IPS DF 19.7 (cell line): ENCODE measurements around the gene TNFRSF13B.
"Not testable (repeated sequence)": the region's sequence is repeated elsewhere in the genome, so short reads cannot be mapped to it uniquely, and the experiment has no call there.

ENCODE experiments used
- DNase-seq: peaks from one replicate; pipeline ENCODE4 v3.0.0-alpha.2; 2013; ENCODE audit warnings: low read depth, low spot score

TNFRSF13B gene

GRCh38 chr17:16961022-16961421 lies 10.9 kb downstream of the TNFRSF13B start:
- not testable (repeated sequence) for DNase-seq

GRCh38 chr17:16955011-16955410 lies 16.9 kb downstream of the TNFRSF13B start:
- DNase-seq: not testable (repeated sequence)

GRCh38 chr17:16954521-16954920 lies 17.4 kb downstream of the TNFRSF13B start:
- DNase-seq: no peak

- DNase-seq: no peak
Measured at GRCh38 chr17:16953841-16954240, 18.1 kb downstream of the TNFRSF13B start.

GRCh38 chr17:16953347-16953746 lies 18.6 kb downstream of the TNFRSF13B start:
- DNase-seq: no peak

GRCh38 chr17:16952401-16952800 lies 19.5 kb downstream of the TNFRSF13B start:
- no peak for DNase-seq

- DNase-seq: no peak
Measured at GRCh38 chr17:16950488-16950887, 21.4 kb downstream of the TNFRSF13B start.

- DNase-seq: no peak
Measured at GRCh38 chr17:16948587-16949376, 23.1 kb downstream of the TNFRSF13B start.

GRCh38 chr17:16947470-16947869 lies 24.4 kb downstream of the TNFRSF13B start:
- no peak for DNase-seq

- peak; percentile 33 for DNase-seq
Measured at GRCh38 chr17:16945663-16946218, 26.2 kb downstream of the TNFRSF13B start.

GRCh38 chr17:16945136-16945482 lies 26.8 kb downstream of the TNFRSF13B start:
- no peak for DNase-seq

GRCh38 chr17:16944334-16945135 lies 27.4 kb downstream of the TNFRSF13B start:
- no peak for DNase-seq

- no peak for DNase-seq
Measured at GRCh38 chr17:16943541-16944333, 28.2 kb downstream of the TNFRSF13B start.

GRCh38 chr17:16943032-16943352 lies 28.9 kb downstream of the TNFRSF13B start:
- no peak for DNase-seq

- DNase-seq: no peak
Measured at GRCh38 chr17:16942141-16943031, 29.5 kb downstream of the TNFRSF13B start.

GRCh38 chr17:16941072-16942036 lies 30.6 kb downstream of the TNFRSF13B start:
- no peak for DNase-seq

- peak; percentile 9 for DNase-seq
Measured at GRCh38 chr17:16940116-16940881, 31.6 kb downstream of the TNFRSF13B start.

- DNase-seq: no peak
Measured at GRCh38 chr17:16939606-16940115, 32.3 kb downstream of the TNFRSF13B start.

GRCh38 chr17:16939208-16939576 lies 32.7 kb downstream of the TNFRSF13B start:
- no peak for DNase-seq
